CD4-positive, CD25-positive, alpha-beta regulatory T cell (primary cell): ENCODE measurements around the gene LYRM4. TPM values are rescaled to one million over a fixed set of nuclear protein-coding genes. Genes with fewer than 3 reads are reported as not detected.

ENCODE experiments used
- ATAC-seq, 2 donors: fragments of 150-1000 bp; cut with Tn5 transposase; one replicate each; pipeline ENCODE4 v1.10.0; 2021; ENCODE audit warnings: low read depth in 2 of 2, moderate number of reproducible peaks in 2 of 2, moderate library complexity in 1 of 2
- DNase-seq, 3 donors: peaks; one replicate each; pipeline versions ENCODE4 v3.0.0 to v3.0.0-alpha.2; 2012 to 2022; ENCODE audit warnings: mixed read lengths in 1 of 3
- H3K27ac ChIP-seq: one replicate; pipeline ENCODE4 v1.7.0; 2013; ENCODE audit warnings: mild to moderate bottlenecking, low read length; ENCODE audit not compliant: insufficient read depth, poor library complexity, severe bottlenecking
- H3K27me3 ChIP-seq: one replicate; pipeline ENCODE4 v1.7.0; 2013; ENCODE audit warnings: low read length; ENCODE audit not compliant: control insufficient read depth, insufficient read depth
- H3K36me3 ChIP-seq: one replicate; pipeline ENCODE4 v1.7.0; 2013; ENCODE audit warnings: mild to moderate bottlenecking, low read length, moderate library complexity; ENCODE audit not compliant: control insufficient read depth, insufficient read depth
- H3K4me1 ChIP-seq: 2 replicates; pipeline ENCODE4 v1.7.0; 2013; ENCODE audit warnings: mild to moderate bottlenecking, low read length; ENCODE audit not compliant: insufficient read depth, control insufficient read depth, poor library complexity, severe bottlenecking
- H3K4me3 ChIP-seq: one replicate; pipeline ENCODE4 v1.7.0; 2013; ENCODE audit warnings: low read depth, mild to moderate bottlenecking, low read length, moderate library complexity
- H3K9me3 ChIP-seq, 2 experiments: 1 replicate in 1 of 2; 2 replicates in 1 of 2; pipeline ENCODE4 v1.7.0; 2013; ENCODE audit warnings: low read length in 2 of 2, mild to moderate bottlenecking in 1 of 2, moderate library complexity in 1 of 2; ENCODE audit not compliant: control insufficient read depth in 2 of 2
- H3K27ac Mint-ChIP-seq, 3 donors: one replicate each; pipeline ENCODE4 v1.8.0; 2020 to 2022; ENCODE audit warnings: mild to moderate bottlenecking in 3 of 3, mixed read lengths in 3 of 3, moderate library complexity in 2 of 3
- H3K27me3 Mint-ChIP-seq: one replicate; pipeline ENCODE4 v1.8.0; 2022; ENCODE audit warnings: mild to moderate bottlenecking, mixed read lengths
- H3K36me3 Mint-ChIP-seq: one replicate; pipeline ENCODE4 v1.8.0; 2020; ENCODE audit warnings: mixed read lengths
- H3K4me1 Mint-ChIP-seq, 4 donors: one replicate each; pipeline ENCODE4 v1.8.0; 2020 to 2022; ENCODE audit warnings: mixed read lengths in 4 of 4, mild to moderate bottlenecking in 1 of 4
- H3K4me3 Mint-ChIP-seq, 4 donors: one replicate each; pipeline ENCODE4 v1.8.0; 2020 to 2022; ENCODE audit warnings: mild to moderate bottlenecking in 4 of 4, mixed read lengths in 4 of 4, moderate library complexity in 3 of 4
- H3K9me3 Mint-ChIP-seq, 7 donors: one replicate each; pipeline ENCODE4 v1.8.0; 2020 to 2022; ENCODE audit warnings: mixed read lengths in 7 of 7, mild to moderate bottlenecking in 3 of 7, moderate library complexity in 2 of 7
- polyA plus RNA-seq, 4 donors: library from polyadenylated mRNA; unstranded; fragments of 300-500 nt; fragmentation: Illumina TruSeq; gene quantifications; one replicate each; pipeline ENCODE4 v1.2.3, GENCODE V29; 2021
- total RNA-seq: library from RNA; stranded (reverse); gene quantifications from one replicate; pipeline ENCODE4 v1.2.3, GENCODE V29; 2022

The LYRM4 gene
- 14.9 TPM for total RNA-seq
- 10 to 100 TPM; 26.9 to 38.8 (median 29.7) TPM for polyA plus RNA-seq

GRCh38 chr6:5260661-5261544 lies at the start of gene LYRM4, which contains the start of gene FARS2:
TSS of gene LYRM4 (minus strand) at chr6:5260950. CDS start at chr6:5260733, 217 bp downstream.
TSS of gene FARS2 (plus strand) at chr6:5261513.
- no peaks in the 10 kb centered on the region for H3K27me3 ChIP-seq
- Mint-ChIP-seq H3K9me3 (no peaks in the 10 kb centered on the region), H3K4me1 (peaks cover 18 to 41% (median 33%) of the 10 kb centered on the region in 4 donors), H3K36me3 (peaks cover 13% of the 10 kb centered on the region), H3K27ac (peak within 1 kb of the TSS; percentile 100), H3K27me3 (peaks cover 4% of the 10 kb centered on the region), H3K4me3 (peak within 1 kb of the TSS; percentile 94 to 100 (median 98))
- ATAC-seq (peak; percentile 79 to 80), DNase-seq (peak; percentile 85 to 98 (median 93))
- peak within 1 kb of the TSS; percentile 98 for H3K27ac ChIP-seq
- H3K36me3 ChIP-seq, result no peaks in the 10 kb centered on the region
- no peaks in the 10 kb centered on the region for H3K9me3 ChIP-seq
- peaks cover 20% of the 10 kb centered on the region for H3K4me1 ChIP-seq
- peak within 1 kb of the TSS; percentile 95 for H3K4me3 ChIP-seq

GRCh38 chr6:5308066-5308465 lies 47.3 kb upstream of the LYRM4 start:
- DNase-seq, result no peak
- no peak overlapping the region for H3K27ac Mint-ChIP-seq
- H3K4me1 Mint-ChIP-seq, result peaks cover 5 to 32% (median 16%) of the 10 kb centered on the region in 4 donors
- Histone ChIP-seq H3K27ac (no peak overlapping the region), H3K36me3 (no peaks in the 10 kb centered on the region), H3K27me3 (no peaks in the 10 kb centered on the region), H3K4me1 (peaks cover 6% of the 10 kb centered on the region), H3K9me3 (no peaks in the 10 kb centered on the region), H3K4me3 (no peak overlapping the region)
- no peaks in the 10 kb centered on the region for H3K9me3 Mint-ChIP-seq
- ATAC-seq, result no peak
- peaks cover 18% of the 10 kb centered on the region for H3K36me3 Mint-ChIP-seq
- no peak overlapping the region for H3K4me3 Mint-ChIP-seq
- no peaks in the 10 kb centered on the region for H3K27me3 Mint-ChIP-seq

- peaks cover 13 to 33% (median 20%) of the 10 kb centered on the region in 4 donors for H3K4me1 Mint-ChIP-seq
- Histone ChIP-seq H3K27ac (no peak overlapping the region), H3K4me3 (no peak overlapping the region), H3K9me3 (no peaks in the 10 kb centered on the region), H3K36me3 (no peaks in the 10 kb centered on the region), H3K4me1 (peaks cover 16% of the 10 kb centered on the region), H3K27me3 (no peaks in the 10 kb centered on the region)
- peaks cover 18% of the 10 kb centered on the region for H3K36me3 Mint-ChIP-seq
- no peak for DNase-seq
- no peak for ATAC-seq
- H3K27ac Mint-ChIP-seq, result no peak overlapping the region
- no peak overlapping the region for H3K4me3 Mint-ChIP-seq
- H3K9me3 Mint-ChIP-seq, result no peaks in the 10 kb centered on the region
- H3K27me3 Mint-ChIP-seq, result no peaks in the 10 kb centered on the region
These were observed 46.3 kb upstream of the LYRM4 start for GRCh38 chr6:5307058-5307457.

- Histone ChIP-seq H3K4me3 (no peak overlapping the region), H3K9me3 (no peaks in the 10 kb centered on the region), H3K4me1 (peaks cover 26% of the 10 kb centered on the region), H3K27me3 (no peaks in the 10 kb centered on the region), H3K27ac (no peak overlapping the region), H3K36me3 (no peaks in the 10 kb centered on the region)
- H3K4me3 Mint-ChIP-seq, result no peak overlapping the region
- no peak for DNase-seq
- no peak overlapping the region for H3K27ac Mint-ChIP-seq
- peaks cover 18% of the 10 kb centered on the region for H3K36me3 Mint-ChIP-seq
- H3K4me1 Mint-ChIP-seq, result peaks cover 16 to 35% (median 27%) of the 10 kb centered on the region in 4 donors
- no peak for ATAC-seq
- H3K27me3 Mint-ChIP-seq, result no peaks in the 10 kb centered on the region
- H3K9me3 Mint-ChIP-seq, result no peaks in the 10 kb centered on the region
These were observed 45.3 kb upstream of the LYRM4 start for GRCh38 chr6:5305968-5306626.

- peaks cover 30% of the 10 kb centered on the region for H3K4me1 ChIP-seq
- ATAC-seq, result no peak
- H3K9me3 ChIP-seq, result no peaks in the 10 kb centered on the region
- H3K4me3 ChIP-seq, result no peak overlapping the region
- no peak overlapping the region for H3K27ac Mint-ChIP-seq
- no peak for DNase-seq
- H3K27me3 ChIP-seq, result no peaks in the 10 kb centered on the region
- no peaks in the 10 kb centered on the region for H3K9me3 Mint-ChIP-seq
- no peaks in the 10 kb centered on the region for H3K27me3 Mint-ChIP-seq
- H3K4me3 Mint-ChIP-seq, result peak overlapping the region in 1 of 4 donors; percentile 68
- peaks cover 16 to 55% (median 40%) of the 10 kb centered on the region in 4 donors for H3K4me1 Mint-ChIP-seq
- no peaks in the 10 kb centered on the region for H3K36me3 ChIP-seq
- peaks cover 8% of the 10 kb centered on the region for H3K36me3 Mint-ChIP-seq
- H3K27ac ChIP-seq, result no peak overlapping the region
These were observed 42.9 kb upstream of the LYRM4 start for GRCh38 chr6:5303682-5304081.

DNA sequence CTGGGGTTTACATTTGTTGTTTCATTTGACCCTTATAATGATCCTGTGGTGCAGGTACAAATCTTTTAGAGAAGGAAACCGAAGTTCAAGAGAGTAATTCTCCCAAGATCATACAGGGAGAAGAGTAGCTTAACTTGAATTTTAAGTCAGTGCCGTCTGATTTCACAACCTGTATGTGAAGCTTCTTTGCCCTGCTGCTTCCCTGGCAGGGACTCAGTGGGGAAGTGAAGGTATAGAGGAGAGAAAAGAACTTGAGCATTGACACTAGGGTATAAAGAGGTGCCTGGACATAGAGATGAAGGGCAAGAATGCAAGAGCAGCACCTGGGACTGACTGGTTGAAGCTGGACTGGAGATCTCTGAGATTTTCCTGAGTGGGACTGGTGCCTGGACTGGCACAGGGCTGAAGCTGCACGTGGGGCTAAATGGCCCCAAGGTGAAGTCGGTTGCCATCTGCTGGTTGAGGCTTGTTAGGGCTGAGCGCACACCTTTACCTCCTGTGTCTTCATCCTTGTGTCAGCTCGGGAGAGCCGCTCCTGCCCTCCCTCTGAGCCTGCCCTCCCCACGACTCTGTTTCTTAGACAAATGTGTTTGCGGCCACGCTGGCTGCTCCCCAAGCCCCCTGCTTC lies 42.4 kb upstream of the LYRM4 start:
- Mint-ChIP-seq H3K27ac (peak overlapping the region; percentile 58 to 83 (median 68)), H3K4me1 (peaks cover 16 to 61% (median 43%) of the 10 kb centered on the region in 4 donors), H3K9me3 (no peaks in the 10 kb centered on the region), H3K27me3 (no peaks in the 10 kb centered on the region), H3K4me3 (peak overlapping the region; percentile 68 to 85 (median 76)), H3K36me3 (peaks cover 6% of the 10 kb centered on the region)
- no peak overlapping the region for H3K27ac ChIP-seq
- H3K4me3 ChIP-seq, result peak overlapping the region; percentile 76
- peak; percentile 85 to 86 for ATAC-seq
- H3K27me3 ChIP-seq, result no peaks in the 10 kb centered on the region
- H3K36me3 ChIP-seq, result no peaks in the 10 kb centered on the region
- H3K9me3 ChIP-seq, result no peaks in the 10 kb centered on the region
- peak; percentile 54 to 79 (median 67) for DNase-seq
- peaks cover 30% of the 10 kb centered on the region for H3K4me1 ChIP-seq

GRCh38 chr6:5302220-5302946 lies 41.6 kb upstream of the LYRM4 start:
- Histone ChIP-seq H3K4me3 (peak overlapping the region; percentile 76), H3K27me3 (no peaks in the 10 kb centered on the region), H3K36me3 (no peaks in the 10 kb centered on the region), H3K27ac (peak overlapping the region; percentile 47), H3K4me1 (peaks cover 30% of the 10 kb centered on the region), H3K9me3 (no peaks in the 10 kb centered on the region)
- H3K27me3 Mint-ChIP-seq, result no peaks in the 10 kb centered on the region
- no peaks in the 10 kb centered on the region for H3K36me3 Mint-ChIP-seq
- DNase-seq (peak; percentile 8 to 78 (median 18)), ATAC-seq (peak; percentile 60 to 67)
- H3K27ac Mint-ChIP-seq, result peak overlapping the region in 2 of 3 donors; percentile 68 to 83
- peaks cover 16 to 62% (median 46%) of the 10 kb centered on the region in 4 donors for H3K4me1 Mint-ChIP-seq
- H3K4me3 Mint-ChIP-seq, result peak overlapping the region; percentile 68 to 85 (median 76)
- no peaks in the 10 kb centered on the region for H3K9me3 Mint-ChIP-seq
